Neural cell (in vitro differentiated cells): Measurements from ENCODE around the gene NUDC. TPM values are rescaled to one million over a fixed set of nuclear protein-coding genes. Genes with fewer than 3 reads are reported as not detected.

ENCODE experiments used
- H2AFZ ChIP-seq: fragments of 200-600, 300-800 bp; sonication (generic), shearing (Covaris generic); 2 replicates; pipeline ENCODE4 v1.6.0; 2014; ENCODE audit warnings: low read depth, mild to moderate bottlenecking, antibody characterized with exemption, low read length, moderate library complexity
- H3F3A ChIP-seq: fragments of 200-600 bp; shearing (Covaris generic); 2 replicates; pipeline ENCODE4 v1.6.1; 2016; ENCODE audit warnings: mild to moderate bottlenecking, moderate library complexity, mixed read lengths, antibody characterized with exemption, low read length; ENCODE audit not compliant: insufficient read depth, poor library complexity, severe bottlenecking
- H3K27ac ChIP-seq: fragments of 200-600, 300-800 bp; sonication (generic), shearing (Covaris generic); 2 replicates; pipeline ENCODE4 v1.5.1; 2014; ENCODE audit warnings: mild to moderate bottlenecking, low read length, moderate library complexity
- H3K27me3 ChIP-seq: fragments of 300-800, 200-600 bp; sonication (generic), shearing (Covaris generic); 2 replicates; pipeline ENCODE4 v1.6.0; 2014; ENCODE audit warnings: mild to moderate bottlenecking, low read depth, low read length, moderate library complexity; ENCODE audit not compliant: insufficient read depth
- H3K36me3 ChIP-seq: fragments of 300-800, 200-600 bp; sonication (generic), shearing (Covaris generic); 2 replicates; pipeline ENCODE4 v1.5.1; 2014; ENCODE audit warnings: mild to moderate bottlenecking, antibody characterized with exemption, low read length, moderate library complexity; ENCODE audit not compliant: insufficient read depth
- H3K4me2 ChIP-seq: fragments of 300-800, 200-600 bp; sonication (generic), shearing (Covaris generic); 2 replicates; pipeline ENCODE4 v1.6.0; 2014; ENCODE audit warnings: mild to moderate bottlenecking, low read length
- H3K4me3 ChIP-seq: fragments of 300-800, 200-600 bp; sonication (generic), shearing (Covaris generic); 2 replicates; pipeline ENCODE4 v1.5.1; 2014; ENCODE audit warnings: mild to moderate bottlenecking, low read length, moderate library complexity
- H3K79me2 ChIP-seq: fragments of 200-600 bp; shearing (Covaris generic); replicated peaks from 2 replicates; pipeline ENCODE4 v1.6.0; 2014; ENCODE audit warnings: mild to moderate bottlenecking, low read length, moderate library complexity; ENCODE audit not compliant: insufficient read depth
- H3K9ac ChIP-seq: fragments of 300-800, 200-600 bp; sonication (generic), shearing (Covaris generic); 2 replicates; pipeline ENCODE4 v1.6.1; 2016; ENCODE audit warnings: mild to moderate bottlenecking, low read length, mixed read lengths
- H3K9me2 ChIP-seq: fragments of 200-600 bp; shearing (Covaris generic); 2 replicates; pipeline ENCODE4 v1.6.1; 2016; ENCODE audit warnings: mild to moderate bottlenecking, low read length, mixed read lengths; ENCODE audit not compliant: insufficient read depth
- H3K9me3 ChIP-seq: fragments of 200-600, 300-800 bp; sonication (generic), shearing (Covaris generic); 2 replicates; pipeline ENCODE4 v1.6.1; 2016; ENCODE audit warnings: mild to moderate bottlenecking, mixed run types, low read length, moderate library complexity, mixed read lengths
- H4K20me1 ChIP-seq: fragments of 200-600 bp; shearing (Covaris generic); 2 replicates; pipeline ENCODE4 v1.6.1; 2016; ENCODE audit warnings: mild to moderate bottlenecking, mixed run types; ENCODE audit not compliant: insufficient read depth
- CTCF ChIP-seq: fragments of 450-650 bp; IDR thresholded peaks from 2 replicates; pipeline ENCODE4 v1.5.1; 2014; ENCODE audit warnings: antibody characterized with exemption, mild to moderate bottlenecking, moderate library complexity; ENCODE audit not compliant: poor library complexity, severe bottlenecking
- EP300 ChIP-seq: fragments of 450-650 bp; conservative IDR thresholded peaks from 2 replicates; pipeline ENCODE4 v1.6.1; 2014; ENCODE audit warnings: antibody characterized with exemption, mild to moderate bottlenecking, moderate library complexity; ENCODE audit not compliant: poor library complexity, severe bottlenecking
- EZH2 ChIP-seq: fragments of 200-600, 300-800 bp; shearing (Covaris generic), sonication (generic); IDR thresholded peaks from 2 replicates; pipeline ENCODE4 v1.6.1; 2014; ENCODE audit warnings: antibody characterized with exemption, low read length, borderline replicate concordance, mild to moderate bottlenecking; ENCODE audit not compliant: insufficient read depth, poor library complexity, severe bottlenecking
- MXI1 ChIP-seq: fragments of 450-650 bp; conservative IDR thresholded peaks from 2 replicates; pipeline ENCODE4 v1.6.1; 2014; ENCODE audit warnings: antibody characterized with exemption, mild to moderate bottlenecking; ENCODE audit not compliant: poor library complexity, severe bottlenecking
- POLR2AphosphoS5 ChIP-seq: IDR thresholded peaks from 2 replicates; pipeline ENCODE4 v1.6.1; 2012
- RAD21 ChIP-seq: fragments of 450-650 bp; conservative IDR thresholded peaks from 2 replicates; pipeline ENCODE4 v1.6.1; 2014; ENCODE audit warnings: antibody characterized with exemption, mild to moderate bottlenecking, moderate library complexity
- REST ChIP-seq: IDR thresholded peaks from 2 replicates; pipeline ENCODE4 v1.6.1; 2012; ENCODE audit warnings: borderline replicate concordance
- SMC3 ChIP-seq: fragments of 450-650 bp; conservative IDR thresholded peaks from 2 replicates; pipeline ENCODE4 v1.6.1; 2014; ENCODE audit warnings: antibody characterized with exemption, mild to moderate bottlenecking, moderate library complexity; ENCODE audit not compliant: poor library complexity
- TAF1 ChIP-seq: IDR thresholded peaks from 2 replicates; pipeline ENCODE4 v1.6.1; 2012; ENCODE audit warnings: low read depth
- polyA plus RNA-seq: library from polyadenylated mRNA; depleted of rRNA; stranded (reverse); fragments of >200 nt; gene quantifications from 2 replicates; pipeline ENCODE4 v1.2.3, GENCODE V29; 2014

The NUDC gene
- polyA plus RNA-seq, 1 donor from 2014 or later, result 20.6 TPM

- TF ChIP-seq MXI1 (no peak), REST (no peak), TAF1 (no peak), SMC3 (no peak), RAD21 (no peak), EP300 (no peak), CTCF (no peak), POLR2AphosphoS5 (no peak), EZH2 (no peak)
- no peak overlapping the region for H3K9ac ChIP-seq
- H3K79me2 ChIP-seq, result no peaks in the 10 kb centered on the region
- no peaks in the 10 kb centered on the region for H3F3A ChIP-seq
- no peak overlapping the region for H2AFZ ChIP-seq
- H3K27me3 ChIP-seq, result no peaks in the 10 kb centered on the region
- no peak overlapping the region for H3K4me2 ChIP-seq
- no peaks in the 10 kb centered on the region for H3K36me3 ChIP-seq
- no peak overlapping the region for H3K27ac ChIP-seq
- H4K20me1 ChIP-seq, result no peaks in the 10 kb centered on the region
- no peaks in the 10 kb centered on the region for H3K9me3 ChIP-seq
- H3K4me3 ChIP-seq, result no peak overlapping the region
- H3K9me2 ChIP-seq, result no peaks in the 10 kb centered on the region
Observed at GRCh38 chr1:26911399-26912146, 10.0 kb upstream of the NUDC start.

- no peak overlapping the region for H3K4me3 ChIP-seq
Observed at GRCh38 chr1:26912147-26912490, 9.4 kb upstream of the NUDC start.

More at GRCh38 chr1:26912147-26912490, 9.4 kb upstream of the NUDC start:
- H3K27ac ChIP-seq, result no peak overlapping the region
- no peaks in the 10 kb centered on the region for H3K9me2 ChIP-seq
- TF ChIP-seq EZH2 (no peak), POLR2AphosphoS5 (no peak), RAD21 (no peak)
- no peaks in the 10 kb centered on the region for H3K79me2 ChIP-seq
- H3K36me3 ChIP-seq, result no peaks in the 10 kb centered on the region
- H3K27me3 ChIP-seq, result no peaks in the 10 kb centered on the region
- H2AFZ ChIP-seq, result no peak overlapping the region
- H3K9ac ChIP-seq, result no peak overlapping the region
- H3F3A ChIP-seq, result no peaks in the 10 kb centered on the region
- H4K20me1 ChIP-seq, result no peaks in the 10 kb centered on the region
- H3K4me2 ChIP-seq, result no peak overlapping the region
- no peaks in the 10 kb centered on the region for H3K9me3 ChIP-seq
